HG03280 (cell line): ENCODE data around the gene HMCN2.
A peak's percentile ranks its signal among the peaks of the same experiment; 100 is the strongest.

ENCODE experiments used
- ATAC-seq: cut with Tn5 transposase; IDR thresholded peaks from one replicate; pipeline ENCODE4 v1.9.1; 2021; ENCODE audit warnings: mild to moderate bottlenecking, moderate library complexity; ENCODE audit not compliant: unreplicated experiment

Gene HMCN2

DNA sequence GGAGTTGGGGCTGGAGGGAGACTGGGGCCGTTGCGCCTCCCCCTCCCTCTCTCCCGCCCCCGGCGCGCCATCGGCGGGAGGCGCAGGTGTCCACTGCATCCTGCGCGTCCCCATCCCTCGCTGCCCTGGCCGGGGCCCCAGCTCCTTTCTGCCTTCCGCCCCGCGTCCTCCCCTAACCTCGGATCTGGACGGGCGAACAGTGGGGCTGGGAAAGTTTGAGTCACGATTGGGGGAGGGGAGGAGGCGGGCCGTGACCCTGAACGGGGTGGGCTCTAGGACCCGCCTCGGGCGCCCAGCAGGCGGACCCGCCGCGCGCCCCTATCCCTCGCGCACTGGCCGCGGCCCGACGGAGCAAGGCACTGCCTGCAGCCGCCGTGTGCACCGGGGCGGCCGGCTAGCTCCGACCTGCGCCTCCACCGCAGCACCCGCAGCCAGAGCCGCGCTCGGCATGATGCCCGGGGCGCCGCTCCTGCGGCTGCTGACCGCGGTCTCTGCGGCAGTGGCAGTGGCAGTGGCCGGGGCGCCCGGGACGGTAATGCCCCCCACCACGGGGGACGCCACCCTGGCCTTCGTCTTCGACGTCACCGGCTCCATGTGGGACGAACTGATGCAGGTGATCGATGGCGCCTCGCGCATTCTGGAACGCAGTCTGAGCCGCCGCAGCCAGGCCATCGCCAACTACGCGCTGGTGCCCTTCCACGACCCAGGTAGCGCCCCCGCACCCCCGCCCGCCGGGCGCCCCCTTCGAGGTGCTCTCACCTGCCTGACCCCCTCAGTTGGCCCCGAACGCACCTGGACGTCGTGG, at the start of gene HMCN2:
HMCN2 (plus strand) TSS at position 330 of the 805 bp plus-strand sequence; CDS start at position 449, 119 bp downstream.
- ATAC-seq: no peak

DNA sequence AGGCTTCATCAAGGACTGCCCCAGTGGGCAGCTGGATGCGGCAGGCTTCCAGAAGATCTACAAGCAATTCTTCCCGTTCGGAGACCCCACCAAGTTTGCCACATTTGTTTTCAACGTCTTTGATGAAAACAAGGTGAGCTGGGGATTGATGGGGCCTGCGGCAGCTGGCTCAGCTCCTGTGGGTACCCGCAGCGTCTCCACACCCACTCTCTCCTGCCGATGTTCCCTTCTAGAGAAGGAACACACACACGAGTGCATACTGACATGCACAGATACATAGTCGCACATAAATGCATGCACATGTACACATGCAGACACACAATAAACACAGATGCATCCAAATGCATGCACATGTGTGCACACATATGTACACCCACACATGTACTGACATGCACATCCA, 47.7 kb upstream of the HMCN2 start:
- no peak for ATAC-seq

DNA sequence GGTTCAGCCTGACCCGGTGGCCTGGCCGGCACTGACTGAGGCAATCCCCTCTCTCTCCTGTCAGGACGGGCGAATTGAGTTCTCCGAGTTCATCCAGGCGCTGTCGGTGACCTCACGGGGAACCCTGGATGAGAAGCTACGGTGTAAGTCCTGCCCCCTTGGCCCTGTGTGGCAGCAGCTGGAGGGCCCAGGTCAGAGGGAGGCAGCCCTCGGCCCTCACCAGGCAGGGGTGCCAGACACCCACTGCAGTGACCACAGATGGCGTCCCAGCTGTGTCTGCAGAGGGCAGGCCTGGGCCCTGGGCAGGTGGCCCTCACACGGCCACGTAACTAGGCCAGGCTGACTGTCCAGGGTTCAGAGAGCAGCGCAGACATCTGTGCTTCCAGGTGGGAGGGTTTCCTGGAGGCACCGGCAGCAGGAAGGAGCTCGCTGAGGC, 45.9 kb upstream of the HMCN2 start:
- ATAC-seq: no peak

- no peak for ATAC-seq
Observed at GRCh38 chr9:130220352-130220751, 45.2 kb upstream of the HMCN2 start.

- no peak for ATAC-seq
Observed at GRCh38 chr9:130222833-130223232, 42.7 kb upstream of the HMCN2 start.

GRCh38 chr9:130225071-130225470, 40.5 kb upstream of the HMCN2 start:
- no peak for ATAC-seq

DNA sequence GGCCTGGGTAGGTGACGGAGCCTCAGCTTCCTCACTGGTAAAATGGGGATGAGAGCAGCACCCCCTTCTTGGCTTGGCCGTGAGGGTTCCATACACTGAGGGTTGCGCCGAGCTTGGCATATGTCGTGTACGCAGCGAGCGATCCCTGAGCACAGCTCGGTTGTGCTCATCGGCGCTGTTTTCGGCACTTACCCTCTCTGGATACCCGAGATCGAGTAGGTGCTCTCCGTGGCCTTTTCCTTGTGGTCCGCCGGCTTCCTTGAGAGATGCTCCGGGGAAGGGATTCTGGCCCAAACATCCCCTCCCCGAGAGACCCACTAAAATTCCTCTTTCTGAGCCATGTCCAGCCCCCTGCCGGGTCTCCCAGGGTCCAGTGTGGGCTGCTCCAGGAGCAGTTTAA, 40.0 kb upstream of the HMCN2 start:
- no peak for ATAC-seq

DNA sequence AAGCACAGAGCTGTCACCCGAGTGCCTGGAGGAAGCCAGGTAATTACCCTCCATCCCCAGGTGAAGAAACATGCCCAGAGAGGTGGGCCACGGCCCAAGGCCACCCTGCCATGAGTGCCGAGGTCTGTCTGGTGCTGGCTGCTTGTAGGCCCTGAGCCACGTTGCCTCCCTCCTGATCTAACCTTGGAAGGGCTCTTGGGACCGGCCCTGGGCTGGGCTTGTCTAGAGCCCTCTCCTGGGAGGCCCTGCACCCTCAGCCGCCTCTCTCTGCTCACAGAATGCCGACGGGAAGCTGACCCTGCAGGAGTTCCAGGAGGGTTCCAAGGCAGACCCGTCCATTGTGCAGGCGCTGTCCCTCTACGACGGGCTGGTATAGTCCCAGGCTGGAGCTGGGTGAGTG, 39.4 kb upstream of the HMCN2 start:
- ATAC-seq: no peak

DNA sequence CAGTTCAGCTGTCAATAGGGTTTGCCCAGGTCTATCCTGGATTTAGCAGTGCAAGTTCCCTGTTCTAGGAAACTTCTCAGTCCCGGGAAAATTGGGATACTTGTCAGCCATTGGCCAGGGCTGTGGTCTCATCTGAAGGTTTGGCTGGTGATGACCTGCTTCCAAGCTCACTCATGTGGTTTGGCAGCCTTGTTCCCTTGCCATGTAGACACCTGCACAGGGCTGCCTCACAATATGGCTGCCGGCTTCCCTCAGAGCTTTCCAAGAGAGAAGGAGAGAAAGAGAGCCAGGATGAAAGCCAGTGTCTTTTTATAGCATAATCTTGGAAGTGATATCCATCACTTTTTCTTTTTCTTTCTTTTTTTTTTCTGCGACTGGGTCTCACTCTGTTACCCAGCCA, 37.7 kb upstream of the HMCN2 start:
- no peak for ATAC-seq

DNA sequence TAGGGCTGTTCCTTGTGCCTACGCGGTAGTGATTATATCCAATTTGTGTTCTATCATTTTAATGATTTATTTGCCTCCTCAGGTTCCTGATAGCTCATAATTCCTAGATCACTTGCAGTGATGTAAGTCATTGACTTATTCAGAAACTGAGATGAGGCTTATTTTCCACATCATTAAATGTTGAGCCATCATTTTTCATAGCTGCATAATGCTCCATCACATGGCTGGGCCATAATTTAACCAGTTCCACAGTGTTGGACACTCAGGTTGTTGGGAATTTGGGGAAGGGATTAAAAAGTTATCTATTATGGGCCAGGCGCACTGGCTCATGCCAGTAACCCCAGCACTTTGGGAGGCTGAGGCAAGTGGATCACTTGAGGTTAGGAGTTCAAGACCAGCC, 35.8 kb upstream of the HMCN2 start:
- ATAC-seq: no peak

GRCh38 chr9:130230631-130231030, 34.9 kb upstream of the HMCN2 start:
- no peak for ATAC-seq

DNA sequence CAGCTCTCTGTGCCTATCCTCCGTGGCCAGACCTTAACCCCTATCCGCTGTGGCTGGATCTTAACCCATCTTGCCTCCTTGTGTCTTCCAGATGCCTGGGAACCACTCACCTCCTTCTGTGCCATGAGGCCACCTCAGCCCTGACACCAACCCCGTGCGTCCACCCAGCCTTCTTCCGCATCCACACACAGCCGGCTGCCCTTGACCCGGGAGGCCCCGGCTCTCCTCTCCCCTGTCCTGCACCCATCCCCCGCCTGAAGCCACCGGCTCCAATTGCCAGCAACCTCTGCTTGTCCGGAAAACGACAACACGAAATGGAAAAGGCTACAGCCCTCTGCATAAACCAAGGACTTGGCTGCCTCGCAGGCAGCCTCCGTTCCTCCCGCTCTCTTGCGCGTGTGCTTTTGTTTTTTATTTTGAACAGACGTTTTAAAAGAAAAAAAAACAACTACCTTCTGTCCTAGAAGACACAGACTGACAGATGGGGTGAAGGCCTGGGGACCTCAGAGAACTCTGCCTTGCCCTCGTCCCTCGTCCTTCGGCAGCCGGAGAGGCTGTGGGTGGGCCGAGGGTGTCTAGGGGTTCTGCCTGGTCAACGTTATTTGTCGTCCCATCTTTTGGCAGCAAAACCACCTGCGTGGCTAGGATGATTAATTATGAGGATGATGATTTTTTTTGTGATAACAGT, 32.5 kb upstream of the HMCN2 start:
- no peak for ATAC-seq

DNA sequence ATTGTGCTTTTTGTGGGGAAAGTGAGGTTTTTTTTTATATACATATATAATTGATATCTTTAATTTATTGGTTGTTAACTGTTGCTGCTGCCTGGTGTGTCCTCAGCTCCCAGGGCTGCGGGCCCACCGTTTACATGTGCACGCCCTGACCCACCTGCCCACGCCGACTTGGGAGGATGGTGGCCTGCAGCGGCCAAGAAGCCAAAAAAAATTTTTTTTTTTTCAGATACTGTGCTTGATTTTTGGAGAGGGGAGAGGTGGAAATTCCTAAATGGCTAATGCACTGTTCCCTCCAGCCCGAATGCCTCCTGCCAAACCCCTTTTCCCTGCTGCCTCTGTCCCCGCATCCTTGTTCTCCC, 32.0 kb upstream of the HMCN2 start:
- ATAC-seq: no peak

- no peak for ATAC-seq
Observed at GRCh38 chr9:130234340-130235260, 31.0 kb upstream of the HMCN2 start.

DNA sequence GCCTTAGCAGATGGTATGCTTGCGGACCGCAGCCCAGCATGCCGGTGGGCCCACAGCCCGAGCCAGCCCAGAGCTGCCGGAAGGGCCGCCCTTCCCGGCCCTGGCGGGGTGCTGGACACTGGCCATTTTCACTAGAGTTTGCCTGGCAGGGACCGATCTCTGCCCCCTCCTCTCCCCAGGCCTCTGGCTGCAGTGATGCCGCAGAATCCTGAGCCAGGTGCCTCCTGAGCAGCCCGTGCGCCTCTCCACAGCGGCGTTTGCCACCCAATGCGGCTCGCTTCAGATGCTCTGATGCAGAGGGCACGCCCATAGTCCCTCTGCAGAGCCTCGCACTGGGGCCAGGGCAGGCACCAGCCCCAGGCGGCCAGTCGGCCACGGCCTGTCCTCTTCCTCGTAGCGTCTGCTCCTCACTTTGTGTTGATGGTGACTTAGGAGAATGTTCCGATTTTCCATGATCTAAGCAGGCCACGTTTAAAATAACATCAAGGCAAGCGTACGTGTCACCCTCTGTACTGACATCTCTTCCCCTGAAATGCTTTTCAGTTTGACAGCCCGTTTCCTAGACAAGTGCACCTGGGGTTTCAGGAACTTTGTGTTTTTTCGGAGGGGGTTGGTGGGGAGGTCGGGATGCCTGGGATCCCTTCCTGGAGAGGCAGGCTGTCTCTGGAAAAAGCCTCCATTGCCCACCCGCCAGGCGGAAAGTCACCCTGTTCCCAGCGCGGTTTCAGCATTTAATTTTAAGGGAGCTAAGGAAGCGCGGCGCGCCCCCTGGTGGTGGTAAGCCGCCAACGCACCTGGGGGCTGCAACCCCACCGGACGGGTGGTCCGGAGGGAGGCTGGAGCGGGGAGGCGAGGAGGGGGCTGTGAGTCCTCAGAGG, 29.8 kb upstream of the HMCN2 start:
- ATAC-seq: no peak

DNA sequence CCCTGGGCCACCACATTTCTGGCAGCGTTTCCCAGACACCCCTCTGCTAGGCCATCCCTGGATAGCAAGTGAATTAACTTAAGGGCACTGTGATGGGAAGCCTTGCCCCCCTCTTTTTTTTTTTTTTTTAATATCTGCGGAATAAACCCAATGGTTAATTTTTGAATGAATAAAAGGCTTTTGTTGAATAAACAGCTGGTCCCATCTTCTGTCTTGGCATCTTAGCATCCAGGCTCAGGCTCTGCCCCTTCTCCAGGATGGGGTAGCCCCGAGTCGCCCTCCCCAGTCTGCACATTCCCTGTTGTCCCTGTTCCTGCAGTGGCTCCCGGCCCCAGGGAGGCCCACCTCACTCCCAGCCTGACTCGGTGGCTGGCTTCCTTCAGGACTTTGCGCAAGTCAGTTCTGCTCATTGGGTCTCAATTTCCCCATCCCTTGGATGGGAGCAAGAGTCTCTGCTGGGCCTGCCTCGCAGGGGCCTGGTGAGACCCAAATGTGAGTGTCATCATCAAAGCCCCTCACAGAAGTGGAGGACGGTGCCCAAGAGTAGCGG, 29.0 kb upstream of the HMCN2 start:
- ATAC-seq: no peak

GRCh38 chr9:130237076-130237475, 28.5 kb upstream of the HMCN2 start:
- no peak for ATAC-seq

- ATAC-seq: no peak
Observed at GRCh38 chr9:130237763-130238524, 27.6 kb upstream of the HMCN2 start.

GRCh38 chr9:130239363-130239695, 26.2 kb upstream of the HMCN2 start:
- peak; percentile 14 for ATAC-seq
